Parathyroid adenoma (tissue), 2 donors: ENCODE data around the gene NFASC.

ENCODE experiments used
- H2AFZ ChIP-seq: fragments of 300-600 bp; sonication (generic); one replicate; pipeline ENCODE4 v1.7.0; 2017; ENCODE audit warnings: antibody characterized with exemption, mild to moderate bottlenecking
- H3K27ac ChIP-seq: fragments of 300-600 bp; sonication (generic); one replicate; pipeline ENCODE4 v1.7.0; 2017
- H3K27me3 ChIP-seq: fragments of 300-600 bp; sonication (generic); one replicate; pipeline ENCODE4 v1.7.0; 2017; ENCODE audit warnings: low read length; ENCODE audit not compliant: control insufficient read depth, insufficient read depth
- H3K36me3 ChIP-seq: fragments of 300-600 bp; sonication (generic); one replicate; pipeline ENCODE4 v1.7.0; 2017; ENCODE audit warnings: low read length; ENCODE audit not compliant: control insufficient read depth, insufficient read depth
- H3K4me1 ChIP-seq: fragments of 300-600 bp; sonication (generic); one replicate; pipeline ENCODE4 v1.7.0; 2017; ENCODE audit warnings: control low read depth
- H3K4me2 ChIP-seq: fragments of 300-600 bp; sonication (generic); one replicate; pipeline ENCODE4 v1.7.0; 2017; ENCODE audit warnings: low read length
- H3K4me3 ChIP-seq: fragments of 300-600 bp; sonication (generic); one replicate; pipeline ENCODE4 v1.7.0; 2017; ENCODE audit warnings: low read depth, low read length
- H3K79me2 ChIP-seq: fragments of 300-600 bp; sonication (generic); one replicate; pipeline ENCODE4 v1.7.0; 2017; ENCODE audit warnings: control low read depth
- H3K9ac ChIP-seq: fragments of 300-600 bp; sonication (generic); one replicate; pipeline ENCODE4 v1.7.0; 2017; ENCODE audit warnings: mild to moderate bottlenecking
- H3K9me3 ChIP-seq: fragments of 300-600 bp; sonication (generic); one replicate; pipeline ENCODE4 v1.7.0; 2017; ENCODE audit warnings: low read length; ENCODE audit not compliant: control insufficient read depth
- CTCF ChIP-seq: fragments of 300-600 bp; sonication (generic); IDR thresholded peaks from one replicate; pipeline ENCODE4 v1.7.0; 2017; ENCODE audit warnings: antibody characterized with exemption, mild to moderate bottlenecking
- donor health status: primary hyperparathyroidism.

Gene NFASC

GRCh38 chr1:205072286-205072685, 201.6 kb downstream of the NFASC start:
- H3K9me3 ChIP-seq: no peaks in the 10 kb centered on the region
- TF ChIP-seq CTCF: no peak
- H3K36me3 ChIP-seq: no peaks in the 10 kb centered on the region

More at GRCh38 chr1:205072286-205072685, 201.6 kb downstream of the NFASC start:
- Histone ChIP-seq H3K4me3 (no peak overlapping the region), H3K9ac (no peak overlapping the region), H3K79me2 (no peaks in the 10 kb centered on the region), H2AFZ (no peak overlapping the region), H3K4me1 (no peaks in the 10 kb centered on the region), H3K27me3 (no peaks in the 10 kb centered on the region), H3K27ac (no peak overlapping the region), H3K4me2 (no peak overlapping the region)
